ENCODE data around the gene SMOC2. TPM values are rescaled to one million over a fixed set of nuclear protein-coding genes. Genes with fewer than 3 reads are reported as not detected.

SMOC2 gene
- polyA plus RNA-seq, 1 donor = 56.2 TPM

GRCh38 chr6:168448243-168448855, 7.4 kb downstream of the SMOC2 start:
- DNase-seq = no peak

- DNase-seq = no peak
Measured at GRCh38 chr6:168450917-168451316, 9.9 kb downstream of the SMOC2 start.

GRCh38 chr6:168451805-168452517, 11.0 kb downstream of the SMOC2 start:
- no peak for DNase-seq

- no peak for DNase-seq
Measured at GRCh38 chr6:168452685-168453377, 11.8 kb downstream of the SMOC2 start.

GRCh38 chr6:168455847-168456530, 15.0 kb downstream of the SMOC2 start:
- DNase-seq = no peak

GRCh38 chr6:168456907-168457652, 16.1 kb downstream of the SMOC2 start:
- no peak for DNase-seq

- no peak for DNase-seq
Measured at GRCh38 chr6:168457653-168457934, 16.6 kb downstream of the SMOC2 start.

GRCh38 chr6:168458101-168458500, 17.1 kb downstream of the SMOC2 start:
- DNase-seq = no peak

- DNase-seq = no peak
Measured at GRCh38 chr6:168459572-168459971, 18.6 kb downstream of the SMOC2 start.

GRCh38 chr6:168462289-168462853, 21.4 kb downstream of the SMOC2 start:
- no peak for DNase-seq

GRCh38 chr6:168464546-168464945, 23.6 kb downstream of the SMOC2 start:
- no peak for DNase-seq

- no peak for DNase-seq
Measured at GRCh38 chr6:168468045-168468444, 27.1 kb downstream of the SMOC2 start.

GRCh38 chr6:168469521-168469920, 28.5 kb downstream of the SMOC2 start:
- peak; percentile 66 for DNase-seq

- DNase-seq = no peak
Measured at GRCh38 chr6:168469926-168470325, 28.9 kb downstream of the SMOC2 start.

GRCh38 chr6:168472363-168472762, 31.4 kb downstream of the SMOC2 start:
- DNase-seq = no peak

- DNase-seq = no peak
Measured at GRCh38 chr6:168473197-168473596, 32.2 kb downstream of the SMOC2 start.

GRCh38 chr6:168475188-168476013, 34.4 kb downstream of the SMOC2 start:
- no peak for DNase-seq

GRCh38 chr6:168479421-168479820, 38.4 kb downstream of the SMOC2 start:
- no peak for DNase-seq

GRCh38 chr6:168480481-168480880, 39.5 kb downstream of the SMOC2 start:
- no peak for DNase-seq

- no peak for DNase-seq
Measured at GRCh38 chr6:168485818-168486217, 44.8 kb downstream of the SMOC2 start.

- no peak for DNase-seq
Measured at GRCh38 chr6:168490757-168491156, 49.8 kb downstream of the SMOC2 start.

Measured in hindlimb muscle (tissue), 1 donor.